Ascending aorta (tissue), 2 donors: Measurements from ENCODE around the gene PGBD4. TPM values are rescaled to one million over a fixed set of nuclear protein-coding genes. Genes with fewer than 3 reads are reported as not detected.

ENCODE experiments used
- DNase-seq, 2 donors: peaks; one replicate each; pipeline ENCODE4 v3.0.0-alpha.2; 2019; ENCODE audit warnings: low spot score in 2 of 2
- H3K27ac ChIP-seq, 2 donors: fragments of 200-600 bp; sonication (generic); one replicate each; pipeline ENCODE4 v1.5.1; 2016 to 2017; ENCODE audit warnings: mild to moderate bottlenecking in 1 of 2
- H3K27me3 ChIP-seq: fragments of 200-600 bp; sonication (generic); one replicate; pipeline ENCODE4 v1.5.1; 2017
- H3K36me3 ChIP-seq, 2 donors: fragments of 200-600 bp; sonication (generic); one replicate each; pipeline ENCODE4 v1.5.1; 2016
- H3K4me1 ChIP-seq, 2 donors: fragments of 200-600 bp; sonication (generic); one replicate each; pipeline ENCODE4 v1.5.1; 2016 to 2017; ENCODE audit warnings: mild to moderate bottlenecking in 1 of 2
- H3K4me3 ChIP-seq, 2 donors: fragments of 200-600 bp; sonication (generic); one replicate each; pipeline ENCODE4 v1.5.1; 2016 to 2017; ENCODE audit warnings: mild to moderate bottlenecking in 1 of 2
- H3K9me3 ChIP-seq, 2 donors: fragments of 200-600 bp; sonication (generic); one replicate each; pipeline ENCODE4 v1.5.1; 2016
- intact Hi-C: fragments of 100-400 bp; cut with DNase I; formaldehyde crosslinking; loops from one replicate; pipeline ENCODE4 v1.15.1; 2023
- total RNA-seq: library from RNA; depleted of rRNA; stranded (reverse); fragments of >200 nt; gene quantifications from one replicate; pipeline ENCODE4 v1.1.0, GENCODE V29; 2016
- TF ChIP-seq, protein P1 (sequence below), 3 experiments: fragments of 200-600 bp in 2 of 3; fragments of 450-650 bp in 1 of 3; sonication (generic) in 2 of 3; IDR thresholded peaks; one replicate each; pipeline ENCODE4 v1.5.1; 2016 to 2019; ENCODE audit warnings: antibody characterized with exemption in 3 of 3, mild to moderate bottlenecking in 1 of 3, moderate library complexity in 1 of 3

The PGBD4 gene
- total RNA-seq, 1 donor from 2014 or later = 3.5 TPM

- DNase-seq = no peak
- TF ChIP-seq, protein P1, sequence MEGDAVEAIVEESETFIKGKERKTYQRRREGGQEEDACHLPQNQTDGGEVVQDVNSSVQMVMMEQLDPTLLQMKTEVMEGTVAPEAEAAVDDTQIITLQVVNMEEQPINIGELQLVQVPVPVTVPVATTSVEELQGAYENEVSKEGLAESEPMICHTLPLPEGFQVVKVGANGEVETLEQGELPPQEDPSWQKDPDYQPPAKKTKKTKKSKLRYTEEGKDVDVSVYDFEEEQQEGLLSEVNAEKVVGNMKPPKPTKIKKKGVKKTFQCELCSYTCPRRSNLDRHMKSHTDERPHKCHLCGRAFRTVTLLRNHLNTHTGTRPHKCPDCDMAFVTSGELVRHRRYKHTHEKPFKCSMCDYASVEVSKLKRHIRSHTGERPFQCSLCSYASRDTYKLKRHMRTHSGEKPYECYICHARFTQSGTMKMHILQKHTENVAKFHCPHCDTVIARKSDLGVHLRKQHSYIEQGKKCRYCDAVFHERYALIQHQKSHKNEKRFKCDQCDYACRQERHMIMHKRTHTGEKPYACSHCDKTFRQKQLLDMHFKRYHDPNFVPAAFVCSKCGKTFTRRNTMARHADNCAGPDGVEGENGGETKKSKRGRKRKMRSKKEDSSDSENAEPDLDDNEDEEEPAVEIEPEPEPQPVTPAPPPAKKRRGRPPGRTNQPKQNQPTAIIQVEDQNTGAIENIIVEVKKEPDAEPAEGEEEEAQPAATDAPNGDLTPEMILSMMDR (IDR thresholded peaks at IDR 0.05) = no peak
- Histone ChIP-seq H3K4me1 (peaks cover 0 to 3% of the 10 kb centered on the region in 2 donors), H3K36me3 (no peaks in the 10 kb centered on the region), H3K27ac (peak overlapping the region; percentile 79 to 86), H3K27me3 (no peaks in the 10 kb centered on the region), H3K9me3 (no peaks in the 10 kb centered on the region), H3K4me3 (peak overlapping the region; percentile 85 to 86)
- intact Hi-C loops = loop anchor here (1.0 to 5.0 kb wide), 4 partner anchors 108 to 885 kb away; partner anchors contain the start of genes KATNBL1, NOP10, NUTM1 and ZNF770
Measured at GRCh38 chr15:34102175-34102925, 467 bp downstream of the PGBD4 start.

- intact Hi-C loops = no loop called here
- TF ChIP-seq, protein P1 (IDR thresholded peaks at IDR 0.05) = no peak
- Histone ChIP-seq H3K9me3 (no peaks in the 10 kb centered on the region), H3K36me3 (no peaks in the 10 kb centered on the region), H3K27me3 (no peaks in the 10 kb centered on the region), H3K4me3 (no peak overlapping the region), H3K27ac (no peak overlapping the region), H3K4me1 (peaks cover 0 to 3% of the 10 kb centered on the region in 2 donors)
- DNase-seq = no peak
Measured at GRCh38 chr15:34106423-34106822, 4.5 kb downstream of the PGBD4 start.

GRCh38 chr15:34107315-34107714 is 5.4 kb downstream of the PGBD4 start:
- Histone ChIP-seq H3K27ac (no peak overlapping the region), H3K27me3 (no peaks in the 10 kb centered on the region), H3K36me3 (no peaks in the 10 kb centered on the region), H3K4me1 (peaks cover 0 to 3% of the 10 kb centered on the region in 2 donors), H3K9me3 (no peaks in the 10 kb centered on the region), H3K4me3 (no peak overlapping the region)
- intact Hi-C loops = no loop called here
- DNase-seq = no peak
- TF ChIP-seq, protein P1 (IDR thresholded peaks at IDR 0.05) = no peak

DNA sequence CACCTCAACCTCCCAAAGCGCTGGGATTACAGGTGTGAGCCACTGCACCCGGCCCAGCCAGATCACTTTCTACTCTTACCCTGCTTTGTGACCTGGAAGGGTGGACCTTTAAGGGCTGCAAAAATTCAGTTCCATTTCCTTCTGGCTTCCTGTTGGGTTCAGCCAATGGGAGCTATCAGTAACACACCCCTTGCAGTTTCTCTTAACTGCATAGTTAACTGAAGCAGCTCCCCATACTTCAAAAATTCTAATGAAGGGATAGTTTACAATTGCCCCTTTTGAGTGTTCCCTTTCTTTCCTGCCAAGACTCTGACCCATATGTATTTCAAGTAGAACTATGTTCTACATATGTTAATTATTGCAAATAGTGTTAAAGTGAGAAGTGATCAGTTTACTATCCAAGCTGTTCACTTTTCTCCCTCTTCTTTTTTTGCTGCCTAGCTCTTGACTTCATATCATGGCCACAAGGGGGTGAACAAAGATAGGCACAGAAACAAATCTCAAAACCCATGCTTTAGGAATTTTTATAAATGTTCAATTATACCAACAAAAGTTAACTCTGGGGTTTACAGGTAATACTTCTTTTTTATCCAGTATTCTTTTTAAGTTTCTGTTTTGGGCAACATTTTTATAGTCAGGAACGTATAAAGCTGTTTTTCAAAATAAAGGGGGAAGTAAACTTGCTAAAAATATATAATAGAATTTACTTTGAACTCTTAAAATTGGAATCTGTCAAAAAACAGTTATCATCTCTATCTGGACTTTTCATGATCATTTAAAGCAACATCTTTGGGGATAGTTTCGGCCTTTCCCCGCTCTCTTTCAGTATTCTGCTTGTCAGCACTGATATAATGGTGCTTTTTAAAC is 8.1 kb downstream of the PGBD4 start:
- Histone ChIP-seq H3K4me1 (no peaks in the 10 kb centered on the region), H3K27ac (no peak overlapping the region), H3K36me3 (no peaks in the 10 kb centered on the region), H3K9me3 (no peaks in the 10 kb centered on the region), H3K27me3 (no peaks in the 10 kb centered on the region), H3K4me3 (no peak overlapping the region)
- intact Hi-C loops = no loop called here
- DNase-seq = no peak
- TF ChIP-seq, protein P1 (IDR thresholded peaks at IDR 0.05) = peak in 2 of 3 experiments; percentile 24 to 35

DNA sequence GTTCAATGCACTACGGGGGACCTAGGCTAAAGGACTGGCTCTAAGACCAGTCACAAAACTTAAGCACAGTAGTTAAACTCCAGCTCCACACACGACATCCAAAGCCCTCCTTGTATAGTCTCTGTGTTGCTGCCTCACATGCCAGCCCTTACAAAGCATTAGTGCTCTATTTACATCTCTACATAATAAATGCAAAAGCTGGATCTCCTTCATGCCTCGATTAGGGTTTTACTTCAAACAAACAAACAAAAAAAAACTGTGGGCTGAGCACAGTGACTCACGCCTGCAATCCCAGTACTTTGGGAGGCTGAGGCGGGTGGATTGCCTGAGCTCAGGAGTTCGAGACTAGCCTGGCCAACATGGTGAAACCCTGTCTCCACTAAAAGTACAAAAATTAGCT is 9.6 kb downstream of the PGBD4 start:
- DNase-seq = no peak
- intact Hi-C loops = no loop called here
- Histone ChIP-seq H3K9me3 (no peaks in the 10 kb centered on the region), H3K36me3 (no peaks in the 10 kb centered on the region), H3K4me3 (no peak overlapping the region), H3K27me3 (no peaks in the 10 kb centered on the region), H3K27ac (no peak overlapping the region), H3K4me1 (no peaks in the 10 kb centered on the region)
- TF ChIP-seq, protein P1 (IDR thresholded peaks at IDR 0.05) = no peak
